Superior temporal gyrus (tissue), 1 donor: Measurements from ENCODE around the gene RTCB.

Experiments used
- DNase-seq: peaks from one replicate; pipeline ENCODE4 v3.0.0-alpha.2; 2016; ENCODE audit errors: extremely low spot score

Gene RTCB

DNA sequence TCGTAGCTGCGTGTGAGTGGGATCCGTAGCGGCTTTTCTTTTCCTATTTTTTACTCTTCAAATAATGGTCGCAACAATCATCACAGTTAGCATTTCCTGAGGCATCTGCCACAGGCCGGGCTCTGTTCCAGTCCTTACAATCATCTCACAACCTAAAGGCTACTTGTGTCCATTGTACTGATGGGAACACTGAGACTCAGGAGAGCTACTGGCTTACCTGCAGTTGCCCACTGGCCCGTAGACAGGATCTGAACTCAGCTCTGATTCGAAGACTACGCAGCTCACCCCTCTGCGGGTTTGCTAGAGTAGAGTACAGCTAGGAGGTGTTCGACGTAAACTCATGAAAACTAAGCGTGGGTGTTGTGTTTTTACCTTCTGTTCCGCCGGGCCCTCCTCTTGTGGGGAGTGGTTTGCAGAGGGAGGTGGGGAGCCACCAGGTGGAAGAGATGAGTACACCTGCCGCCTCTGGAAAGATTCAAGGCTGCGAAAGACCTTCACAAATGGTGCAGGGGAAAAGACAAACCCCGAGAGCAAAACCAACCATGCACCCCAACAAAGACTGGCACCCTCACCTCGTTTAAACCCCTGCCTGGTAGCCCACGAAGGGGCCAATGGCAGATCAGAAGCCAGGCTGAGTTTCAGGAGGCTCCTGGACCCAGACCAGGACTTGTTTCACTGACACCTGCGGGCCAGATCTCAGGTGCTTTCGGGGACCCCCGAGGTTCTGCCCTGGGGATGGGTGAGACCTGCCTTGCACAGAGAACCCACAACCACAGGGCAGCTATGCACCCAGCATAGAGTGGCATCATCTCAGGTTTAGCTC is 72.6 kb downstream of the RTCB start:
- DNase-seq = no peak

DNA sequence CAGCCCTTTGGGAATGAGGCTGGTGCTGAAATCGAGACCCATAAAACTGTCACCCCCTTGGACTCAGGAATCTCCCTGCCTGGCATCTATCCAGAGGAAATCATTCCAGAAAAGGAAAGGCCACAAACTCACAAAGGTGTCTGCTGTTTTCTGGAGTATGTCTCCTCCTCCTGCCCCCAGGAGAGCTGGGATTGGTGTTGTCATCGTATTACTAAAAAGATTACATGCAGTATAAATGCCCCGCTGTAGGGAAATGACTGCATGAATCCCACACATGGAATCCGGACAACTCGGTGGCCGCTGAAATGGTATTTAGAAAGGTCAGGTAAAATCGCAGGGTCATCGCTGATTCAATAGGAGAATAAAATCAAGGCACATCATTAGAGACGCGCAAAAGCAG is 73.3 kb downstream of the RTCB start:
- DNase-seq = no peak
